Measurements from ENCODE around the gene HNRNPUL2.

DNA sequence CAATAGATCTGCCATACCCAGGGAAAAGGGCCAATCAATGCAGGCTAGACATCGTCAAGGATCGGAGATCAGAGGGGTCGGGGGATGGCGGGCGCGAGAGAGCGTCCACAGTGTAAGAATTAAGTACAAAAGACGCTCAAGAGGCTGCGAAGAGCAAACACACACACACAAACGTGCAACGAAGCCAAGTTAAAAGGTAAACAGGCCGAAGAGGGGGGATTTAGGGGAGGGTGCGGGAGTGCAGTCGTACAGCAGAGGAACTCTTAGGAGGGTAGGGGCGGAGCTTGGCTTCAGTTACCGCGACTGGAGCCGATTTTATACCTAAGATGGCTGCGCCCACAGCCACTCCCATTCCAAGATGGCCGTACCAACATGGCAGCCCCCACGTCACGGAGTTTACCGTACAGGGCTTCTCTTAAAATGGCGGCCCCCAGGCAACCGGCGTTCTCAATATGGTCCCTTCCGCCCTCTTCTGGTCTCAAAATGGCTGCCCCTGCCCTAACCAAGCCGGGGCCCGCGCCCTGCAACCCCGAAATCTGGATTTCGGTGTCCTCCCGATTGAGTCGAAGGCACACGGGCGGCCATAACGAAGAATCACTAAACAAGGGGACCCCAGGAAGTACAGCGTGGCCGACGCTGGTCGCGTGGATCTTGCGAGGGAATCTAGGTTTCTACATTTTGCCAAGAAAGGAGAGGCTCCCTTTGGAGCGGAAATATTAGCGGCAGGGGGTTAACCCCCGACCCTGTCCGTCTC is 17.8 kb downstream of the HNRNPUL2 start:
- TF ChIP-seq EZH2phosphoT487 (IDR thresholded peaks at IDR 0.05; ENCODE audit: borderline replicate concordance, low read depth, low read length): no peak
- TF ChIP-seq, protein P1, sequence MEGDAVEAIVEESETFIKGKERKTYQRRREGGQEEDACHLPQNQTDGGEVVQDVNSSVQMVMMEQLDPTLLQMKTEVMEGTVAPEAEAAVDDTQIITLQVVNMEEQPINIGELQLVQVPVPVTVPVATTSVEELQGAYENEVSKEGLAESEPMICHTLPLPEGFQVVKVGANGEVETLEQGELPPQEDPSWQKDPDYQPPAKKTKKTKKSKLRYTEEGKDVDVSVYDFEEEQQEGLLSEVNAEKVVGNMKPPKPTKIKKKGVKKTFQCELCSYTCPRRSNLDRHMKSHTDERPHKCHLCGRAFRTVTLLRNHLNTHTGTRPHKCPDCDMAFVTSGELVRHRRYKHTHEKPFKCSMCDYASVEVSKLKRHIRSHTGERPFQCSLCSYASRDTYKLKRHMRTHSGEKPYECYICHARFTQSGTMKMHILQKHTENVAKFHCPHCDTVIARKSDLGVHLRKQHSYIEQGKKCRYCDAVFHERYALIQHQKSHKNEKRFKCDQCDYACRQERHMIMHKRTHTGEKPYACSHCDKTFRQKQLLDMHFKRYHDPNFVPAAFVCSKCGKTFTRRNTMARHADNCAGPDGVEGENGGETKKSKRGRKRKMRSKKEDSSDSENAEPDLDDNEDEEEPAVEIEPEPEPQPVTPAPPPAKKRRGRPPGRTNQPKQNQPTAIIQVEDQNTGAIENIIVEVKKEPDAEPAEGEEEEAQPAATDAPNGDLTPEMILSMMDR (conservative IDR thresholded peaks at IDR 0.05; ENCODE audit: low read length): no peak
